HCT116 (cell line): ENCODE measurements around the gene TBC1D4. TPM values are rescaled to one million over a fixed set of nuclear protein-coding genes. Genes with fewer than 3 reads are reported as not detected.

ENCODE experiments used
- ATAC-seq: fragments of 200-7000 bp; cut with Tn5 transposase; 2 replicates; pipeline ENCODE4 v1.9.1; 2020; ENCODE audit warnings: mild to moderate bottlenecking, moderate library complexity
- BruUV-seq: library from RNA; stranded (reverse); fragments of 400-500 nt; replicated peaks from 2 replicates; lab custom pipeline; 2021; lab: Mats Ljungman, UMichigan
- CTCF ChIA-PET: fragments of 300-600 bp; sonication (Branson Sonifier 250); formaldehyde crosslinking; loops from one replicate; lab custom pipeline; 2021; ENCODE audit warnings: antibody characterized with exemption; lab: Charles Lee
- POLR2A ChIA-PET: fragments of 300-600, 350-600 bp; sonication (Branson Sonifier 250); formaldehyde crosslinking; loops from one replicate; lab custom pipeline; 2021; ENCODE audit warnings: antibody characterized with exemption; lab: Charles Lee
- RAD21 ChIA-PET, 2 experiments: fragments of 300-600 bp; sonication (Branson Sonifier 250); formaldehyde crosslinking; loops; one replicate each; lab custom pipeline; 2023; ENCODE audit warnings: low total read pairs in 2 of 2; ENCODE audit not compliant: uncharacterized antibody in 2 of 2, unreplicated experiment in 2 of 2, low non-redundant PET in 1 of 2; lab: Charles Lee
- DNase-seq: peaks from one replicate; pipeline ENCODE4 v3.0.0-alpha.2; 2010; ENCODE audit warnings: low read depth, low spot score
- H2AFZ ChIP-seq: fragments of 200-600 bp; shearing (Covaris generic), sonication (generic); 2 replicates; pipeline ENCODE4 v1.6.1; 2017; ENCODE audit warnings: low read depth, mixed run types, mixed read lengths, antibody characterized with exemption, low read length; ENCODE audit not compliant: poor library complexity, severe bottlenecking
- H3K27ac ChIP-seq: 2 replicates; pipeline ENCODE4 v1.5.1; 2012; ENCODE audit warnings: low read depth, low read length
- H3K27me3 ChIP-seq: fragments of 200-600 bp; sonication (generic); 2 replicates; pipeline ENCODE4 v1.6.1; 2016; ENCODE audit warnings: mixed run types, low read length, mixed read lengths; ENCODE audit not compliant: insufficient read depth
- H3K36me3 ChIP-seq, 2 experiments: fragments of 200-500 bp in 1 of 2; fragments of 200-600 bp in 1 of 2; sonication (Bioruptor generic) in 1 of 2; sonication (generic) in 1 of 2; 2 replicates each; pipeline versions ENCODE4 v1.5.1 to v1.6.1; 2014 to 2016; ENCODE audit warnings: low read length in 2 of 2, inconsistent platforms in 1 of 2, mixed read lengths in 1 of 2, mixed run types in 1 of 2; ENCODE audit not compliant: insufficient read depth in 2 of 2, control insufficient read depth in 1 of 2
- H3K4me1 ChIP-seq, 2 experiments: fragments of 200-600 bp in 1 of 2; sonication (generic) in 1 of 2; 2 replicates each; pipeline versions ENCODE4 v1.5.1 to v1.6.1; 2012 to 2017; ENCODE audit warnings: low read length in 2 of 2, inconsistent platforms in 1 of 2, mild to moderate bottlenecking in 1 of 2, mixed read lengths in 1 of 2, mixed run types in 1 of 2, moderate library complexity in 1 of 2; ENCODE audit not compliant: insufficient read depth in 2 of 2, control insufficient read depth in 1 of 2
- H3K4me2 ChIP-seq: fragments of 200-600 bp; sonication (generic); 2 replicates; pipeline ENCODE4 v1.6.1; 2017; ENCODE audit warnings: mixed run types, low read length, mixed read lengths
- H3K4me3 ChIP-seq, 2 experiments: fragments of 200-600 bp in 1 of 2; sonication (generic) in 1 of 2; replicated peaks in 1 of 2; 2 replicates each; pipeline ENCODE4 v1.5.1; 2011 to 2016; ENCODE audit warnings: low read length in 2 of 2, control low read depth in 1 of 2, low read depth in 1 of 2, mild to moderate bottlenecking in 1 of 2, mixed read lengths in 1 of 2, mixed run types in 1 of 2
- H3K79me2 ChIP-seq: fragments of 200-600 bp; sonication (generic); 2 replicates; pipeline ENCODE4 v1.6.1; 2017; ENCODE audit warnings: mild to moderate bottlenecking, mixed run types, low read length, moderate library complexity, mixed read lengths; ENCODE audit not compliant: insufficient read depth
- H3K9ac ChIP-seq: fragments of 200-600 bp; sonication (generic); 2 replicates; pipeline ENCODE4 v1.6.1; 2016; ENCODE audit warnings: low read length, mixed read lengths
- H3K9me2 ChIP-seq: fragments of 200-600 bp; sonication (generic), shearing (Covaris generic); 2 replicates; pipeline ENCODE4 v1.6.1; 2017; ENCODE audit warnings: mixed run types, mild to moderate bottlenecking, moderate library complexity; ENCODE audit not compliant: insufficient read depth
- H3K9me3 ChIP-seq, 2 experiments: fragments of 200-500 bp in 1 of 2; fragments of 200-600 bp in 1 of 2; sonication (Bioruptor generic) in 1 of 2; sonication (generic) in 1 of 2; 2 replicates each; pipeline ENCODE4 v1.6.1; 2014 to 2017; ENCODE audit warnings: low read length in 2 of 2, mixed read lengths in 2 of 2, inconsistent platforms in 1 of 2, low read depth in 1 of 2, mild to moderate bottlenecking in 1 of 2, mixed run types in 1 of 2, moderate library complexity in 1 of 2; ENCODE audit not compliant: control insufficient read depth in 1 of 2, insufficient read depth in 1 of 2
- H4K20me1 ChIP-seq: fragments of 200-600 bp; sonication (generic), shearing (Covaris generic); 2 replicates; pipeline ENCODE4 v1.6.1; 2017; ENCODE audit warnings: mixed run types, mild to moderate bottlenecking, moderate library complexity; ENCODE audit not compliant: insufficient read depth
- CEBPB ChIP-seq: IDR thresholded peaks from 2 replicates; pipeline ENCODE4 v1.6.1; 2012; ENCODE audit warnings: low read depth
- FOSL1 ChIP-seq: IDR thresholded peaks from 2 replicates; pipeline ENCODE4 v1.6.1; 2012; ENCODE audit warnings: low read depth
- RAD21 ChIP-seq: IDR thresholded peaks from 2 replicates; pipeline ENCODE4 v1.6.1; 2012; ENCODE audit warnings: low read depth, mild to moderate bottlenecking
- TCF7L2 ChIP-seq: IDR thresholded peaks from 2 replicates; pipeline ENCODE4 v1.7.0; 2011; ENCODE audit warnings: borderline replicate concordance, inconsistent platforms; ENCODE audit not compliant: insufficient read depth, insufficient read length; ENCODE audit errors: extremely low read depth
- ZNF274 ChIP-seq: fragments of 200-500 bp; sonication (Bioruptor generic); IDR thresholded peaks from 2 replicates; pipeline ENCODE4 v1.6.1; 2014; ENCODE audit warnings: mild to moderate bottlenecking, low read depth, low read length, inconsistent platforms
- intact Hi-C: fragments of 100-400 bp; cut with micrococcal nuclease; formaldehyde crosslinking; loops from 2 replicates; pipeline ENCODE4 v1.10.0; 2022
- total RNA-seq: library from RNA; stranded (reverse); gene quantifications from one replicate; pipeline ENCODE4 v1.2.1, GENCODE V29; 2021; ENCODE audit not compliant: unreplicated experiment
- TF ChIP-seq, protein P1 (sequence below): IDR thresholded peaks from 2 replicates; pipeline ENCODE4 v1.6.1; 2011; ENCODE audit warnings: mild to moderate bottlenecking, low read length, moderate library complexity; ENCODE audit not compliant: insufficient replicate concordance; ENCODE audit errors: extremely low read depth
- TF ChIP-seq, protein P2 (sequence below): IDR thresholded peaks from 2 replicates; pipeline ENCODE4 v1.6.1; 2012
- TF ChIP-seq, protein P3 (sequence below), 3 experiments: fragments of 200-600 bp in 1 of 3; sonication (generic) in 1 of 3; IDR thresholded peaks in 2 of 3; conservative IDR thresholded peaks in 1 of 3; 2 replicates each; pipeline ENCODE4 v1.5.1; 2012 to 2017; ENCODE audit warnings: low read depth in 2 of 3, low read length in 2 of 3, antibody characterized with exemption in 1 of 3, borderline replicate concordance in 1 of 3, control low read depth in 1 of 3, mild to moderate bottlenecking in 1 of 3, mixed read lengths in 1 of 3, mixed run types in 1 of 3, moderate library complexity in 1 of 3; ENCODE audit not compliant: insufficient read depth in 1 of 3

Gene TBC1D4
- total RNA-seq, 1 experiment from 2014 or later: 24.6 TPM

DNA sequence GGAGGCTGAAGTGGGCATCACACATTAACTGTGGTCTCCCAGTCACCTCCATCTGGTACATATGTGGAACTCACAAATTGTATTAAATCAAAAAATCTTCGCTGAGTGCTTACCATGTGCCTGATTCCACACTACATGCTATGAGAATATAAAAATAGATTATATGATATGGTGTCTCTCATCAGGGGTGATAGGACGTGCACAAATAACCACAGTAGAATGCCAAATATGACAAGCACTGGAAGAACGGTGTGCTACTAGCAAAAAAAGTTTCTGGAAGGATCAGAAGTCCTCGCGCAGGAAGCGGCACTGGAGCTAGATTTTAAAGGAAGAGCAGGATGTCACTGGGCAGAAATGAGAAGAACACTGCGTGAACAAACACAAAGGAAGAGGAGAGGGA, 62.3 kb downstream of the TBC1D4 start:
- Histone ChIP-seq H3K4me3 (no peak overlapping the region), H3K4me1 (peaks cover 23 to 24% of the 10 kb centered on the region in 2 experiments), H3K9me2 (no peaks in the 10 kb centered on the region), H3K36me3 (no peaks in the 10 kb centered on the region), H3K79me2 (peaks cover 9% of the 10 kb centered on the region; the same call in 1 of the 2 replicates), H3K4me2 (no peak overlapping the region), H4K20me1 (0 out of 2 replicates have a peak, but pooled peaks cover 4% of the 10 kb centered on the region), H3K9me3 (no peaks in the 10 kb centered on the region), H3K9ac (no peak overlapping the region), H3K27me3 (no peaks in the 10 kb centered on the region), H2AFZ (no peak overlapping the region), H3K27ac (no peak overlapping the region)
- ATAC-seq (no peak), DNase-seq (no peak)
- CTCF ChIA-PET: no interaction called here
- intact Hi-C loops: no loop called here
- BruUV-seq: no TSS peak
- POLR2A ChIA-PET: no interaction called here
- RAD21 ChIA-PET: no interaction called here
- no peak for TF ChIP-seq RAD21
- TF ChIP-seq ZNF274: no peak
- no peak for TF ChIP-seq TCF7L2
- TF ChIP-seq FOSL1: no peak
- TF ChIP-seq, protein P1, sequence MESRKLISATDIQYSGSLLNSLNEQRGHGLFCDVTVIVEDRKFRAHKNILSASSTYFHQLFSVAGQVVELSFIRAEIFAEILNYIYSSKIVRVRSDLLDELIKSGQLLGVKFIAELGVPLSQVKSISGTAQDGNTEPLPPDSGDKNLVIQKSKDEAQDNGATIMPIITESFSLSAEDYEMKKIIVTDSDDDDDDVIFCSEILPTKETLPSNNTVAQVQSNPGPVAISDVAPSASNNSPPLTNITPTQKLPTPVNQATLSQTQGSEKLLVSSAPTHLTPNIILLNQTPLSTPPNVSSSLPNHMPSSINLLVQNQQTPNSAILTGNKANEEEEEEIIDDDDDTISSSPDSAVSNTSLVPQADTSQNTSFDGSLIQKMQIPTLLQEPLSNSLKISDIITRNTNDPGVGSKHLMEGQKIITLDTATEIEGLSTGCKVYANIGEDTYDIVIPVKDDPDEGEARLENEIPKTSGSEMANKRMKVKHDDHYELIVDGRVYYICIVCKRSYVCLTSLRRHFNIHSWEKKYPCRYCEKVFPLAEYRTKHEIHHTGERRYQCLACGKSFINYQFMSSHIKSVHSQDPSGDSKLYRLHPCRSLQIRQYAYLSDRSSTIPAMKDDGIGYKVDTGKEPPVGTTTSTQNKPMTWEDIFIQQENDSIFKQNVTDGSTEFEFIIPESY: no peak
- TF ChIP-seq, protein P2, sequence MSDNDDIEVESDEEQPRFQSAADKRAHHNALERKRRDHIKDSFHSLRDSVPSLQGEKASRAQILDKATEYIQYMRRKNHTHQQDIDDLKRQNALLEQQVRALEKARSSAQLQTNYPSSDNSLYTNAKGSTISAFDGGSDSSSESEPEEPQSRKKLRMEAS: no peak
- TF ChIP-seq CEBPB: no peak
- TF ChIP-seq, protein P3, sequence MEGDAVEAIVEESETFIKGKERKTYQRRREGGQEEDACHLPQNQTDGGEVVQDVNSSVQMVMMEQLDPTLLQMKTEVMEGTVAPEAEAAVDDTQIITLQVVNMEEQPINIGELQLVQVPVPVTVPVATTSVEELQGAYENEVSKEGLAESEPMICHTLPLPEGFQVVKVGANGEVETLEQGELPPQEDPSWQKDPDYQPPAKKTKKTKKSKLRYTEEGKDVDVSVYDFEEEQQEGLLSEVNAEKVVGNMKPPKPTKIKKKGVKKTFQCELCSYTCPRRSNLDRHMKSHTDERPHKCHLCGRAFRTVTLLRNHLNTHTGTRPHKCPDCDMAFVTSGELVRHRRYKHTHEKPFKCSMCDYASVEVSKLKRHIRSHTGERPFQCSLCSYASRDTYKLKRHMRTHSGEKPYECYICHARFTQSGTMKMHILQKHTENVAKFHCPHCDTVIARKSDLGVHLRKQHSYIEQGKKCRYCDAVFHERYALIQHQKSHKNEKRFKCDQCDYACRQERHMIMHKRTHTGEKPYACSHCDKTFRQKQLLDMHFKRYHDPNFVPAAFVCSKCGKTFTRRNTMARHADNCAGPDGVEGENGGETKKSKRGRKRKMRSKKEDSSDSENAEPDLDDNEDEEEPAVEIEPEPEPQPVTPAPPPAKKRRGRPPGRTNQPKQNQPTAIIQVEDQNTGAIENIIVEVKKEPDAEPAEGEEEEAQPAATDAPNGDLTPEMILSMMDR (IDR thresholded peaks at IDR 0.05 in 2 of 3, conservative IDR thresholded peaks at IDR 0.05 in 1 of 3; ENCODE audit: borderline replicate concordance in 1 of 3, insufficient read depth in 1 of 3, low read depth in 2 of 3, low read length in 2 of 3): no peak
